HepG2 (cell line): ENCODE data around the gene HABP4. TPM values are rescaled to one million over a fixed set of nuclear protein-coding genes. Genes with fewer than 3 reads are reported as not detected.

Source experiments
- CBX2 ChIP-seq, 2 experiments: fragments of 200-600 bp in 1 of 2; sonication (generic); formaldehyde crosslinking in 1 of 2; IDR thresholded peaks; 2 replicates each; pipeline versions ENCODE4 v1.7.0 to v1.8.1; 2018 to 2022; ENCODE audit warnings: low read depth in 2 of 2, low read length in 1 of 2, mild to moderate bottlenecking in 1 of 2, missing genetic modification reagents in 1 of 2
- DNMT1 ChIP-seq: sonication (generic); formaldehyde crosslinking; IDR thresholded peaks from 2 replicates; pipeline ENCODE4 v1.5.1; 2020; ENCODE audit warnings: mild to moderate bottlenecking, missing genetic modification reagents
- HMG20A ChIP-seq: IDR thresholded peaks from 2 replicates; pipeline ENCODE4 v1.6.1; 2016; ENCODE audit warnings: borderline replicate concordance
- KDM1A ChIP-seq: IDR thresholded peaks from 2 replicates; pipeline ENCODE4 v1.6.1; 2016; ENCODE audit warnings: missing compliant biosample characterization
- PHF8 ChIP-seq: sonication (generic); formaldehyde crosslinking; IDR thresholded peaks from 2 replicates; pipeline ENCODE4 v1.5.0; 2020; ENCODE audit warnings: missing genetic modification reagents
- SIX1 ChIP-seq: sonication (generic); formaldehyde crosslinking; IDR thresholded peaks from 2 replicates; pipeline ENCODE4 v1.4.0; 2020; ENCODE audit warnings: missing genetic modification reagents, borderline replicate concordance
- THAP11 ChIP-seq: IDR thresholded peaks from 2 replicates; pipeline ENCODE4 v1.6.1; 2016; ENCODE audit warnings: missing biosample characterization, missing genetic modification reagents
- ZNF205 ChIP-seq: IDR thresholded peaks from 2 replicates; pipeline ENCODE4 v1.6.1; 2018; ENCODE audit warnings: missing biosample characterization, missing genetic modification reagents
- ZNF331 ChIP-seq: sonication (generic); formaldehyde crosslinking; IDR thresholded peaks from 2 replicates; pipeline ENCODE4 v1.4.0; 2020; ENCODE audit warnings: missing genetic modification reagents
- polyA plus RNA-seq, 8 experiments: library from polyadenylated mRNA; depleted of rRNA in 3 of 8; stranded (reverse) in 7 of 8; unstranded in 1 of 8; fragments of >200 nt; fragmentation: Illumina TruSeq in 4 of 8; extraction: Trizol in 4 of 8; gene quantifications; 2 replicates each; pipeline versions ENCODE4 v1.2.1 to v1.2.3, GENCODE V29; 2011 to 2016; ENCODE audit warnings: low read depth in 4 of 8, missing spikeins in 1 of 8, mixed read lengths in 1 of 8; ENCODE audit not compliant: insufficient read depth in 1 of 8
- total RNA-seq, 5 experiments: library from RNA; depleted of rRNA; stranded (reverse); fragments of >200 nt; fragmentation: Illumina TruSeq; extraction: Trizol; gene quantifications; 2 replicates each; pipeline ENCODE4 v1.2.3, GENCODE V29; 2016; ENCODE audit warnings: low read depth in 1 of 5
- TF ChIP-seq, protein P1 (sequence below): sonication (generic); formaldehyde crosslinking; IDR thresholded peaks from 2 replicates; pipeline ENCODE4 v1.8.0; 2022; ENCODE audit warnings: mild to moderate bottlenecking, missing genetic modification reagents
- TF ChIP-seq, protein P2 (sequence below): sonication (generic); formaldehyde crosslinking; conservative IDR thresholded peaks from 2 replicates; pipeline ENCODE4 v1.4.0; 2020; ENCODE audit warnings: missing genetic modification reagents
- TF ChIP-seq, protein P3 (sequence below): sonication (generic); formaldehyde crosslinking; IDR thresholded peaks from 2 replicates; pipeline ENCODE4 v1.9.0; 2021; ENCODE audit warnings: missing genetic modification reagents, borderline replicate concordance
- TF ChIP-seq, protein P4 (sequence below): sonication (generic); formaldehyde crosslinking; IDR thresholded peaks from 2 replicates; pipeline ENCODE4 v1.5.1; 2020; ENCODE audit warnings: mild to moderate bottlenecking, missing genetic modification reagents, borderline replicate concordance
- TF ChIP-seq, protein P5 (sequence below): sonication (generic); formaldehyde crosslinking; IDR thresholded peaks from 2 replicates; pipeline ENCODE4 v1.4.0; 2020; ENCODE audit warnings: missing genetic modification reagents

Gene HABP4
- total and polyA plus RNA-seq, 2 of the 13 experiments (the other 11 are each of a cell fraction or from before 2014, with no cell fraction given) = 14.3 to 26.6 TPM

DNA sequence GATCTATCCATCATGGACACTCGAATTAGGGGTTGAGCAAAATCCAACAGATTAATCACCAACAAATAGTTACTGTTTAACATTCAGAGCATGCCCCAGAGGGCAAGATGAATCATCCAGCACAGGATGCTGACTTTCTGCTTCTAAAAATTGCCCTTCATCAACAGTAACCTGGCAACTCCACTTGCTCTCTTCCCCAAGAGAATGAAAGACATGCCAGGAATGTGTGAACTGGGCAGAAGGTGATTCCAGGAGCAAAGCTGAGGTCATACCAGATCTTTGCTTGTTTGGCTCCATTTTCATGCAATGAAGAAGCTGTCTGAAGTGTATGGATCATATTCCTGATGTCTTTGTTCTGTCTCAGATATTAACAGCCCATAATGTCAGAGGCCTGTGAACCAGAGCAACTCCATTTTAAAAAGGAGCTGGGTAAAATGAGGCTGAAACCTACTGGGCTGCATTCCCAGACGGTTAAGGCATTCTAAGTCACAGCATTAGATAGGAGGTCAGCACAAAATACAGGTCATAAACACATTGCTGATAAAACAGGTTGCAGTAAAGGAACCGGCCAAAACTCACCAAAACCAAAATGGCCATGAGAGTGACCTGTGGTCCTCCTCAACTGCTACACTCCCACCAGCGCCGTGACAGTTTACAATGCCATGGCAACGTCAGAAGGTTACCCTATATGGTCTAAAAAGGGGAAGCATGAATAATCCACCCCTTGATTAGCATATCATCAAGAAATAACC, 29.3 kb upstream of the HABP4 start (continued):
- TF ChIP-seq, protein P1, sequence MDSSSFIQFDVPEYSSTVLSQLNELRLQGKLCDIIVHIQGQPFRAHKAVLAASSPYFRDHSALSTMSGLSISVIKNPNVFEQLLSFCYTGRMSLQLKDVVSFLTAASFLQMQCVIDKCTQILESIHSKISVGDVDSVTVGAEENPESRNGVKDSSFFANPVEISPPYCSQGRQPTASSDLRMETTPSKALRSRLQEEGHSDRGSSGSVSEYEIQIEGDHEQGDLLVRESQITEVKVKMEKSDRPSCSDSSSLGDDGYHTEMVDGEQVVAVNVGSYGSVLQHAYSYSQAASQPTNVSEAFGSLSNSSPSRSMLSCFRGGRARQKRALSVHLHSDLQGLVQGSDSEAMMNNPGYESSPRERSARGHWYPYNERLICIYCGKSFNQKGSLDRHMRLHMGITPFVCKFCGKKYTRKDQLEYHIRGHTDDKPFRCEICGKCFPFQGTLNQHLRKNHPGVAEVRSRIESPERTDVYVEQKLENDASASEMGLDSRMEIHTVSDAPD = peak; percentile 71; the same call in 1 of the 2 replicates
- TF ChIP-seq HMG20A (CRISPR knock-in tag) = peak; percentile 84; the same call in 1 of the 2 replicates
- no peak for TF ChIP-seq PHF8
- TF ChIP-seq SIX1 (CRISPR knock-in tag) = peak; percentile 60; the same call in 1 of the 2 replicates
- TF ChIP-seq THAP11 (CRISPR knock-in tag) = peak; percentile 68
- TF ChIP-seq, protein P2, sequence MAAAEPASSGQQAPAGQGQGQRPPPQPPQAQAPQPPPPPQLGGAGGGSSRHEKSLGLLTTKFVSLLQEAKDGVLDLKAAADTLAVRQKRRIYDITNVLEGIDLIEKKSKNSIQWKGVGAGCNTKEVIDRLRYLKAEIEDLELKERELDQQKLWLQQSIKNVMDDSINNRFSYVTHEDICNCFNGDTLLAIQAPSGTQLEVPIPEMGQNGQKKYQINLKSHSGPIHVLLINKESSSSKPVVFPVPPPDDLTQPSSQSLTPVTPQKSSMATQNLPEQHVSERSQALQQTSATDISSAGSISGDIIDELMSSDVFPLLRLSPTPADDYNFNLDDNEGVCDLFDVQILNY (CRISPR knock-in tag) = no peak
- TF ChIP-seq CBX2 (IDR thresholded peaks at IDR 0.05; ENCODE audit: low read depth, low read length) = no peak
- no peak for TF ChIP-seq CBX2 (CRISPR knock-in tag; IDR thresholded peaks at IDR 0.05; ENCODE audit: low read depth)
- TF ChIP-seq, protein P3, sequence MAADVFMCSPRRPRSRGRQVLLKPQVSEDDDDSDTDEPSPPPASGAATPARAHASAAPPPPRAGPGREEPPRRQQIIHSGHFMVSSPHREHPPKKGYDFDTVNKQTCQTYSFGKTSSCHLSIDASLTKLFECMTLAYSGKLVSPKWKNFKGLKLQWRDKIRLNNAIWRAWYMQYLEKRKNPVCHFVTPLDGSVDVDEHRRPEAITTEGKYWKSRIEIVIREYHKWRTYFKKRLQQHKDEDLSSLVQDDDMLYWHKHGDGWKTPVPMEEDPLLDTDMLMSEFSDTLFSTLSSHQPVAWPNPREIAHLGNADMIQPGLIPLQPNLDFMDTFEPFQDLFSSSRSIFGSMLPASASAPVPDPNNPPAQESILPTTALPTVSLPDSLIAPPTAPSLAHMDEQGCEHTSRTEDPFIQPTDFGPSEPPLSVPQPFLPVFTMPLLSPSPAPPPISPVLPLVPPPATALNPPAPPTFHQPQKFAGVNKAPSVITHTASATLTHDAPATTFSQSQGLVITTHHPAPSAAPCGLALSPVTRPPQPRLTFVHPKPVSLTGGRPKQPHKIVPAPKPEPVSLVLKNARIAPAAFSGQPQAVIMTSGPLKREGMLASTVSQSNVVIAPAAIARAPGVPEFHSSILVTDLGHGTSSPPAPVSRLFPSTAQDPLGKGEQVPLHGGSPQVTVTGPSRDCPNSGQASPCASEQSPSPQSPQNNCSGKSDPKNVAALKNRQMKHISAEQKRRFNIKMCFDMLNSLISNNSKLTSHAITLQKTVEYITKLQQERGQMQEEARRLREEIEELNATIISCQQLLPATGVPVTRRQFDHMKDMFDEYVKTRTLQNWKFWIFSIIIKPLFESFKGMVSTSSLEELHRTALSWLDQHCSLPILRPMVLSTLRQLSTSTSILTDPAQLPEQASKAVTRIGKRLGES = no peak
- TF ChIP-seq, protein P4, sequence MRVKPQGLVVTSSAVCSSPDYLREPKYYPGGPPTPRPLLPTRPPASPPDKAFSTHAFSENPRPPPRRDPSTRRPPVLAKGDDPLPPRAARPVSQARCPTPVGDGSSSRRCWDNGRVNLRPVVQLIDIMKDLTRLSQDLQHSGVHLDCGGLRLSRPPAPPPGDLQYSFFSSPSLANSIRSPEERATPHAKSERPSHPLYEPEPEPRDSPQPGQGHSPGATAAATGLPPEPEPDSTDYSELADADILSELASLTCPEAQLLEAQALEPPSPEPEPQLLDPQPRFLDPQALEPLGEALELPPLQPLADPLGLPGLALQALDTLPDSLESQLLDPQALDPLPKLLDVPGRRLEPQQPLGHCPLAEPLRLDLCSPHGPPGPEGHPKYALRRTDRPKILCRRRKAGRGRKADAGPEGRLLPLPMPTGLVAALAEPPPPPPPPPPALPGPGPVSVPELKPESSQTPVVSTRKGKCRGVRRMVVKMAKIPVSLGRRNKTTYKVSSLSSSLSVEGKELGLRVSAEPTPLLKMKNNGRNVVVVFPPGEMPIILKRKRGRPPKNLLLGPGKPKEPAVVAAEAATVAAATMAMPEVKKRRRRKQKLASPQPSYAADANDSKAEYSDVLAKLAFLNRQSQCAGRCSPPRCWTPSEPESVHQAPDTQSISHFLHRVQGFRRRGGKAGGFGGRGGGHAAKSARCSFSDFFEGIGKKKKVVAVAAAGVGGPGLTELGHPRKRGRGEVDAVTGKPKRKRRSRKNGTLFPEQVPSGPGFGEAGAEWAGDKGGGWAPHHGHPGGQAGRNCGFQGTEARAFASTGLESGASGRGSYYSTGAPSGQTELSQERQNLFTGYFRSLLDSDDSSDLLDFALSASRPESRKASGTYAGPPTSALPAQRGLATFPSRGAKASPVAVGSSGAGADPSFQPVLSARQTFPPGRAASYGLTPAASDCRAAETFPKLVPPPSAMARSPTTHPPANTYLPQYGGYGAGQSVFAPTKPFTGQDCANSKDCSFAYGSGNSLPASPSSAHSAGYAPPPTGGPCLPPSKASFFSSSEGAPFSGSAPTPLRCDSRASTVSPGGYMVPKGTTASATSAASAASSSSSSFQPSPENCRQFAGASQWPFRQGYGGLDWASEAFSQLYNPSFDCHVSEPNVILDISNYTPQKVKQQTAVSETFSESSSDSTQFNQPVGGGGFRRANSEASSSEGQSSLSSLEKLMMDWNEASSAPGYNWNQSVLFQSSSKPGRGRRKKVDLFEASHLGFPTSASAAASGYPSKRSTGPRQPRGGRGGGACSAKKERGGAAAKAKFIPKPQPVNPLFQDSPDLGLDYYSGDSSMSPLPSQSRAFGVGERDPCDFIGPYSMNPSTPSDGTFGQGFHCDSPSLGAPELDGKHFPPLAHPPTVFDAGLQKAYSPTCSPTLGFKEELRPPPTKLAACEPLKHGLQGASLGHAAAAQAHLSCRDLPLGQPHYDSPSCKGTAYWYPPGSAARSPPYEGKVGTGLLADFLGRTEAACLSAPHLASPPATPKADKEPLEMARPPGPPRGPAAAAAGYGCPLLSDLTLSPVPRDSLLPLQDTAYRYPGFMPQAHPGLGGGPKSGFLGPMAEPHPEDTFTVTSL (CRISPR knock-in tag) = peak; percentile 48; the same call in 1 of the 2 replicates
- TF ChIP-seq, protein P5, sequence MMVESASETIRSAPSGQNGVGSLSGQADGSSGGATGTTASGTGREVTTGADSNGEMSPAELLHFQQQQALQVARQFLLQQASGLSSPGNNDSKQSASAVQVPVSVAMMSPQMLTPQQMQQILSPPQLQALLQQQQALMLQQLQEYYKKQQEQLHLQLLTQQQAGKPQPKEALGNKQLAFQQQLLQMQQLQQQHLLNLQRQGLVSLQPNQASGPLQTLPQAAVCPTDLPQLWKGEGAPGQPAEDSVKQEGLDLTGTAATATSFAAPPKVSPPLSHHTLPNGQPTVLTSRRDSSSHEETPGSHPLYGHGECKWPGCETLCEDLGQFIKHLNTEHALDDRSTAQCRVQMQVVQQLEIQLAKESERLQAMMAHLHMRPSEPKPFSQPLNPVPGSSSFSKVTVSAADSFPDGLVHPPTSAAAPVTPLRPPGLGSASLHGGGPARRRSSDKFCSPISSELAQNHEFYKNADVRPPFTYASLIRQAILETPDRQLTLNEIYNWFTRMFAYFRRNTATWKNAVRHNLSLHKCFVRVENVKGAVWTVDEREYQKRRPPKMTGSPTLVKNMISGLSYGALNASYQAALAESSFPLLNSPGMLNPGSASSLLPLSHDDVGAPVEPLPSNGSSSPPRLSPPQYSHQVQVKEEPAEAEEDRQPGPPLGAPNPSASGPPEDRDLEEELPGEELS (CRISPR knock-in tag) = peak; percentile 89
- TF ChIP-seq ZNF205 (CRISPR knock-in tag) = peak; percentile 81
- TF ChIP-seq DNMT1 = no peak
- TF ChIP-seq ZNF331 (CRISPR knock-in tag) = peak; percentile 91; the same call in 1 of the 2 replicates
- TF ChIP-seq KDM1A (CRISPR knock-in tag) = peak; percentile 62; the same call in 1 of the 2 replicates
